GM12872 (cell line): ENCODE data around the gene GBP5.

Experiments
- TF ChIP-seq, protein P1 (sequence below): IDR thresholded peaks from 3 replicates; pipeline ENCODE4 v1.5.1; 2011; ENCODE audit warnings: low read depth, mild to moderate bottlenecking, low read length, moderate library complexity; ENCODE audit not compliant: insufficient read depth

GBP5 gene

DNA sequence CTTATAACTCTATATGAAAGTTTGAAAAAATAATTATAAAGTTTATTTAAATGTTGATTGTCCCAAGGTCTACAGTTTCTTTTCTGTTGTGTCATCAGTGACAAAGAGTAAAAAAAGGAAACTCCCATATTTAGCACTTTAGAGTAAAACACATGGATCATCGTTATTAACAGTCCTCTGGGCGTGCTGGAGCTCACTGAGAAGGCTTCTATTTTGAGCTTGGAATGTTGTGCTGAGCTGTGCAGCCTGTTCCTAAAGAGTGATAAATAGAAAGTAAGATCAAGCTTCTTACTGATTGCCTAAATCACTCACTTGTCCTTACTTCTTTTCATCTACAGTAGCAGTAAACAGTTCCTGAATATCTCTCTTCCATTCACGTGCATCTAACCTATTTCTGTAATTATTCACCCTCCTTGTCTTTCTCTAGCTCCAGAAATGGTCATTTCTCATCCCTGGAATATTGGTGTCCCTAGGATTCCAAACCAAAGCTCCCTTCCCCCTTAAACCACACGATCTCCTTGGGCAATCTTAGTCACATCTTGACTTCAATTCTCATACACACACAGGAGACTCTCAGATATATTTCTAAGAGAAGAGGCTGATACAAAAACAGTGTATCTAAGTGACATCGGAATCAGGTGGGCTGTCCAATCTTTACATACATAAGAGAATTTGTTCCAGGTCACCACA is 11.9 kb downstream of the GBP5 start:
- TF ChIP-seq, protein P1, sequence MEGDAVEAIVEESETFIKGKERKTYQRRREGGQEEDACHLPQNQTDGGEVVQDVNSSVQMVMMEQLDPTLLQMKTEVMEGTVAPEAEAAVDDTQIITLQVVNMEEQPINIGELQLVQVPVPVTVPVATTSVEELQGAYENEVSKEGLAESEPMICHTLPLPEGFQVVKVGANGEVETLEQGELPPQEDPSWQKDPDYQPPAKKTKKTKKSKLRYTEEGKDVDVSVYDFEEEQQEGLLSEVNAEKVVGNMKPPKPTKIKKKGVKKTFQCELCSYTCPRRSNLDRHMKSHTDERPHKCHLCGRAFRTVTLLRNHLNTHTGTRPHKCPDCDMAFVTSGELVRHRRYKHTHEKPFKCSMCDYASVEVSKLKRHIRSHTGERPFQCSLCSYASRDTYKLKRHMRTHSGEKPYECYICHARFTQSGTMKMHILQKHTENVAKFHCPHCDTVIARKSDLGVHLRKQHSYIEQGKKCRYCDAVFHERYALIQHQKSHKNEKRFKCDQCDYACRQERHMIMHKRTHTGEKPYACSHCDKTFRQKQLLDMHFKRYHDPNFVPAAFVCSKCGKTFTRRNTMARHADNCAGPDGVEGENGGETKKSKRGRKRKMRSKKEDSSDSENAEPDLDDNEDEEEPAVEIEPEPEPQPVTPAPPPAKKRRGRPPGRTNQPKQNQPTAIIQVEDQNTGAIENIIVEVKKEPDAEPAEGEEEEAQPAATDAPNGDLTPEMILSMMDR = no peak

GRCh38 chr1:89260042-89260441 is 12.6 kb downstream of the GBP5 start:
- TF ChIP-seq, protein P1 = no peak

DNA sequence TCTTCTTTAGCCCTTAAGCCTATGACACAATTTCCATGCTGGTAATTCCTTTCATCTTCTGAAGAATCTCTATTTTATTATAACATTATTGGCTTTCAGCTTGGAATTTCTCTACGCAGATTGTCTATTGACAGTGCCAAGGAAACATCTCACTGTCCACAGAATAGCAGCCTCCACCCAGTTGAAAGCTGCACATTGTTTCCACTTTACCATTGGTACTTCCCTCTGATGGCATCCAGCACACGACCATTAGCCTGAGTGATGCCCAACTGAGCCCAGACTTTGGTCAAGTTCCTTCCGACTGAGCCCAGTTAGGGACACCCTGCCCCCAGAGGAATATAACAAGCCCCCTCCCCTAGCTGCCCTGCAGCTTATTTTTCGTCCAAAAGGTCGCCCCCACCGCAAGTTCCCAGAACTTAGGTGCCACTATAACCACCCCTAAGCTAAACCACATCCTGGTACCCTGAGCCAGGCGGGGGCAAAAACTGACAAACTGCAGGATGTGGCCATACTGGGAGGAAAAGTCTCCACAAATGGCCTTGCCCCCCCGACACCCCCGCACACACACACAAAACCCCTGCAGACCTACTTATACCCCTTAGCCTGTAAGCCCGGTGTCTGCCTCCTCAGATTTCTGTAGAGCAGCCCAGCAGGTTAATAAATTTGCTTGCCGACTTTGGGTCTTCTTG is 13.2 kb downstream of the GBP5 start:
- TF ChIP-seq, protein P1 = no peak

DNA sequence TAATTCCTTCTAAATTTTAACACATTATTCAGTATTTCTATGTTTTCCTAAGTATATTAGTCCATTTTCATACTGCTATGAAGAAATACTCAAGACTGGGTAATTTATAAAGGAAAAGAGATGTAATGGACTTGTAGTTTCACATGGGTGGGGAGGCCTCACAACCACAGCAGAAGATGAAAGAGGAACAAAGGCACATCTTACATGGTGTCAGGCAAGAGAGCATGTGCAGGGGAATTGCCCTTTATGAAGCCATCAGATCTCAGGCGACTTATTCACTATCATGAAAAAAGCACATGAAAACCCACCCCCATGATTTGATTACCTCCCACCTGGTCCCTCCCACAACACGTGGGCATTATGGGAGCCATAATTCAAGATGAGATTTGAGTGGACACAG is 15.6 kb downstream of the GBP5 start:
- TF ChIP-seq, protein P1 = no peak

DNA sequence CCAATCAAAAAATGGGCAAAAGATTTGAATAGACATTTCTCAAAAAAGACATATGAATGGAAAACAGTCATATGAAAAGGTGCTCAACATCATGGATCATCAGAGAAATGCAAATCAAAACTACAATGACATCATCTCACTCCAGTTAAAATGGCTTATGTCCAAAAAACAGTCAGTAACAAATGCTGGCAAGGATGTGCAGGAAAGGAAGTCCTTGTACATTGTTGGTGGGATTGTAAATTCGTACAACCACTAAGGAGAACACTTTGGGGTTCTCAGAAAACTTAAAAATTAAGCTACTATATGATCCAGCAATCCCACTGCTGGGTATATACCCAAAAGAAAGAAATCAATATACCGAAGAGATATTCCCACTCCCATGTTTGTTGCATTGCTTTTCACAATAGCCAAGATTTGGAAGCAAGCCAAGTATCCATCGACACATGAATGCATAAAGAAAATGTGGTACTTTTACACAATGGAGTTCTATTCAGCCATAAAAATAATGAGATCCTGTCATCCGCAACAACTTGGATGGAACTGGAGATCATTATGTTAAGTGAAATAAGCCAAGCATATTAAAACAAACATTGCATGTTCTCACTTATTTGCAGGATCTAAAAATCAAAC is 17.9 kb downstream of the GBP5 start:
- TF ChIP-seq, protein P1 = no peak

DNA sequence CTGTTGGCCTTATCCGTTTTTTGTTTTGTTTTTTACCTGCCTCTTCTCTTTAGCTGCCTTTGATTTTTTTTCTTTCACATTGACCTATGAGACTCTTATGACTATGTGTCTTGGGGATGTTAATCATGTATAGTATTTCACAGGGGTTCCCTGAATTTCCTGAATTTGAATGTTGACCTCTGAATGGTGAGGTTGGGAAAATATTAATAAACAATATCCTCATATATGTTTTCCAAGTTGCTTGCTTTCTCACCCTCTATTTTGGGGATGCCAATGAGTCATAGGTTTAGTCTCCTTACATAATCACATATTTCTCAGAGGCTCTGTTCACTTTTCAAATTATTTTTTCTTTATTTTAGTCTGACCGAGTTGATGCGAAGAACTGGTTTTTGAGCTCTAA is 29.6 kb downstream of the GBP5 start:
- TF ChIP-seq, protein P1 = no peak
